Breast epithelium (tissue), 3 donors: ENCODE data around the gene CTNNA1.

Source experiments
- POLR2A ChIP-seq: fragments of 450-650 bp; IDR thresholded peaks from one replicate; pipeline ENCODE4 v1.6.1; 2016; ENCODE audit warnings: antibody characterized with exemption, mild to moderate bottlenecking, moderate library complexity
- TF ChIP-seq, protein P1 (sequence below), 3 donors: fragments of 450-650 bp; IDR thresholded peaks; one replicate each; pipeline ENCODE4 v1.5.1; 2016 to 2017; ENCODE audit warnings: antibody characterized with exemption in 3 of 3, mild to moderate bottlenecking in 3 of 3, moderate library complexity in 3 of 3

DNA sequence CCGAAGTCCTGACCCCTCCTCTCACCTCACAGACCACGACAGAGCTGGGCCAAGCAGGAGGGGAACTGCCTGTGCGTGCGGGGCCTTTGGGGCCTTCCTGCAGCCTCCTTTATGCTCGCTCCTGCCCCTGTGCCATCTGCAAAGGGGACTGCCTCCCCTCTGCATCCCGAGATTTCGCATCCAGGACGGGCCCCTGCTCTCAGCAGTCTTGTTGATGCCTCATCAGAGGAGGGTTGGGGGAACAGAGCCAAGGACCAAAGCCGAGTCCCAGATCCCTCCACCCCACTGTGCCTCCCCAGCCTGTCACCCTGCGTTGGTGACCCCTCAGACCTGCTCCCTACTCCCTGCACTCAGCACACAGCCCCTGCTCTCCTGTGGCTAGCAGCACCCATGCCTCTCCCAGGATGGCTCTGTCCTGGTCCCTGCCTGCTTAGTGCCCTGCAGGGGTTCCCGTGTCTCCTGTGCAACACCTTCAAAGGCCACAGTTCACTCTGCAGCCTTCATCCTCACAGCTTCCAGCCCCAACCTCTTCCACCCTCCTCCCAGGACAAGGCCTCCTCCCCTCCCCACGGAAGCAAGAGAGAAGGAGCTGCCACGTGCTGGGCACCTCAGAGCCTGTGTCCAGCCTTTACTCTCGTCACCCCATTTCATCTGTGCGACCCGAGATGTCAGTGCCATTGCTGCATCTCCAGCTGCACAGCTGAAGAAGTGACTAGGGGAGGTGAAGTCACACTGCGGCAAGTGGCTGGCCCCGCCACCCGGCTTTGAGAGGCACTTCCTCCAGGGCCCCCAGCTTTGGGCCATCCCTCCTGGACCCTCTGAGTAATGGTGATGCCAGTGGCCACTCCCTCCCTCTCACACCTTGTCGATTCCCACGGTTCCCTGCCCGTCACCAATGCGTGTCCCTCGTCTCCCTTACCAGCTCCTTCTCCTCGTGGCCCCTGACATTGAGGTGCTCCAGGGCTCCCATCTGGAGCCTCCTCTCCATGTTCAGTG, 184.5 kb downstream of the CTNNA1 start:
- no peak for TF ChIP-seq POLR2A
- TF ChIP-seq, protein P1, sequence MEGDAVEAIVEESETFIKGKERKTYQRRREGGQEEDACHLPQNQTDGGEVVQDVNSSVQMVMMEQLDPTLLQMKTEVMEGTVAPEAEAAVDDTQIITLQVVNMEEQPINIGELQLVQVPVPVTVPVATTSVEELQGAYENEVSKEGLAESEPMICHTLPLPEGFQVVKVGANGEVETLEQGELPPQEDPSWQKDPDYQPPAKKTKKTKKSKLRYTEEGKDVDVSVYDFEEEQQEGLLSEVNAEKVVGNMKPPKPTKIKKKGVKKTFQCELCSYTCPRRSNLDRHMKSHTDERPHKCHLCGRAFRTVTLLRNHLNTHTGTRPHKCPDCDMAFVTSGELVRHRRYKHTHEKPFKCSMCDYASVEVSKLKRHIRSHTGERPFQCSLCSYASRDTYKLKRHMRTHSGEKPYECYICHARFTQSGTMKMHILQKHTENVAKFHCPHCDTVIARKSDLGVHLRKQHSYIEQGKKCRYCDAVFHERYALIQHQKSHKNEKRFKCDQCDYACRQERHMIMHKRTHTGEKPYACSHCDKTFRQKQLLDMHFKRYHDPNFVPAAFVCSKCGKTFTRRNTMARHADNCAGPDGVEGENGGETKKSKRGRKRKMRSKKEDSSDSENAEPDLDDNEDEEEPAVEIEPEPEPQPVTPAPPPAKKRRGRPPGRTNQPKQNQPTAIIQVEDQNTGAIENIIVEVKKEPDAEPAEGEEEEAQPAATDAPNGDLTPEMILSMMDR (IDR thresholded peaks at IDR 0.05): no peak
